Stimulated activated CD8-positive, alpha-beta memory T cell treated with anti-CD3 and anti-CD28 coated beads, Interleukin-4, amount 100 ng/mL, for 1 hour (primary cell): ENCODE measurements around the gene SLC13A3.

Experiments used
- DNase-seq, 2 donors: peaks; one replicate each; pipeline ENCODE4 v3.0.0-alpha.2; 2020; ENCODE audit warnings: low read depth in 2 of 2, low spot score in 1 of 2

SLC13A3 gene

DNA sequence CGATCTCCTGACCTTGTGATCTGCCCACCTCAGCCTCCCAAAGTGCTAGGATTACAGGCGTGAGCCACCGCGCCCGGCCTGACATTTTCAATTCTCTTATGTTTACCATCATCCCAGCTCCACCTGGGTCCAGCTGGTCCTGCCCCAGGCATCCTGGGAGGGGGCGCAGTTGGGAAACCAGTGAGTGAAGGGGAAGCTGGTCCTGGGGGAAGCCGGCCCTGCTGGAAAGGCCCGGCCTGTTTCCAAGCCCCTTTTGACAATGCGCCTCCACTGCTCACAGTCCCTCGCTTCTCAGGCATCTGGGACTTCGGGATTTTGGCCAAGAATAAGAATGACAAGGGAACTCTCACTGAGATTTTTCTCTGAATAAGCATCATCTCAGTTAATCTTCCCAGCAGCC, 14.2 kb downstream of the SLC13A3 start:
- DNase-seq = no peak

DNA sequence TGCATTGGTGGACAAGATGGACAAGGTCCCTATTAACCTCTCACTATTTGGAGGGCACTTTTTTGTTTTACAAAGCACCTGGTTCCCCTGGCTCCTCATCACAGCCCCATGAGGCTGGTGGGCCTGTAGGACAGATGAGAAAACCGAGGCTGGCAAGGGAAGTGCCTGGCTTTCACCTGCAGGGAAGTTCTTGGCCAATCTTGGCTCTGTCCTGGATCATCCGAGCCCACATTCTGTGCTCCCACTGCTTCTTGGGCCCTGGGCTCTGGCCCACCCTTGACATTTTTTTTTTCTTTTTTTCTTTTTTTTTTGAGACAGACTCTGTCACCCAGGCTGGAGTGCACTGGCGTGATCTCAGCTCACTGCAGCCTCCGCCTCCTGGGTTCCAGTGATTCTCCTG, 14.7 kb downstream of the SLC13A3 start:
- no peak for DNase-seq

DNA sequence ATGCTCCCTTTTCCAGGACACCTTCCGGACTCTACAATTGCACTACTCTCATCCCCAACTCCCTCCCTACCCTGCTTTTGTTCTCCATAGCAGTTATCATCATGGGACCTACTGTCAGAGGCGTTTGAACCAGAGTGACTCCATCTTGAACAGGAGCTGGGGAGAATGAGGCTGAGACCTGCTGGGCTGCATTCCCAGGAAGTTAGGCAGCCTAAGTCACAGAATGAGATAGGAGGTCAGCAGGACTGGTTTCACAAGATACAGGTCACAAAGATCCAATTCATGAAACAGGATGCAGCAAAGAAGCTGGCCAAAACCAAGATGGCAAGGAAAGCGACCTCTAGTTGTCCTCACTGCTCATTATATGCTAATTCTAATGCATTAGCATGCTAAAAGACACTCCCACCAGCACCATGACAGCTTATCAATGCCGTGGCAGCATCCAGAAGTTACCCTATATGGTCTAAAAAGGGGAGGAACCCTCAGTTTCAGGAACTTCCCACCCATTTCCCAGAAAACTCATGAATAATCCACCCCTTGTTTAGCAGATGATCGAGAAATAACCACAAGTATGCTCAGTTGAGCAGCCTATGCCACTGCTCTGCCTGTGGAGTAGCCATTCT, 15.6 kb downstream of the SLC13A3 start:
- no peak for DNase-seq

- DNase-seq = no peak
Observed at GRCh38 chr20:46634528-46634927, 16.7 kb downstream of the SLC13A3 start.

DNA sequence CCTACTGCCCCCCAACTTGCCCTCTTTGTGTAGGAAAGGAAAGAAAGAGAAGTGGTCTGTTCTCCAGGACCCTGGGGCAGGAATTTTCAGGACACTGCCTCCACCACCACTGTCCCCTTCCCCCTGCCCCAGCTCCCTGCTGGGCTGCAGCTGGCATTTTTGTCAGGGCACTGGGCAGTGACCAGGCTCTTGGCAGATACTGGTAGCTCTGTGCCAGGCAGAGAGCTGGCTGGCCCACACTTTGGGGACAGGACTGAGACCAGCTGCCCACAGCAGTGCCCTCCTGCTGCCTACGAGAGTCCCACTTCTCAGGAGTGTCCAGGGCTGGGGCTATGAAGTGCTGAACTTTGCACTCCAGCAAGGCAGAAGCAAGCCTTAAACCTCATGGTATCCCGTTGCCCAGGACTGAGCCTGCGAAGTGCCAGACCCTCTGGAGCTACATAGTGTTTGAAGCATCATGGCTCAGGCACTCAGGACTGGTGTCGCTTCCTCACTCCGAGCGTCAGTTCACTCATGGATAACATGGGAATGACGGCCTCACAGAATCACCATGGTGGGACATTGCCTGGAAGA, 19.3 kb downstream of the SLC13A3 start:
- no peak for DNase-seq

- DNase-seq = no peak
Observed at GRCh38 chr20:46631212-46631869, 19.9 kb downstream of the SLC13A3 start.

- DNase-seq = no peak
Observed at GRCh38 chr20:46630306-46630705, 21.0 kb downstream of the SLC13A3 start.

- no peak for DNase-seq
Observed at GRCh38 chr20:46629341-46629740, 21.9 kb downstream of the SLC13A3 start.

- no peak for DNase-seq
Observed at GRCh38 chr20:46627234-46627633, 24.0 kb downstream of the SLC13A3 start.

- DNase-seq = no peak
Observed at GRCh38 chr20:46626758-46627157, 24.5 kb downstream of the SLC13A3 start.

GRCh38 chr20:46625875-46626373, 25.3 kb downstream of the SLC13A3 start:
- no peak for DNase-seq

GRCh38 chr20:46624946-46625345, 26.3 kb downstream of the SLC13A3 start:
- no peak for DNase-seq

- no peak for DNase-seq
Observed at GRCh38 chr20:46622165-46622564, 29.1 kb downstream of the SLC13A3 start.

DNA sequence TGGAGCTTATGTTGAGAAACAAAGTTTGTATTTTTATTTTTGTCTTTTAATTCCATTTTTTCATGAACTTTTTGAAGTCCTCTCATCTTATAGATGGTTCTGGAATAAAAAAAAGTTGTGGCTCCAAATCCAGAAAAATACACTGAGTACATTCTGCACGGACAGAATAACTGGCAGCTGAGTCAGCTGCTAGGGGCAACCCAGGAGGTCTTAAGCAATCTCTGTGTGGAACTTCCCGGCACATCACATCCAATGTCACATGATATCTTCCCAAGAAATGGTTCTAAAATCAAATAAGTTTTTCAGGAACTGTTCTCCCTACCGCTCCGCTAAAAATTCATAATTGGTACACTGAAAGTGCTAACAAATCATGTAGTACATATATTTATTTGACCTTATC, 29.8 kb downstream of the SLC13A3 start:
- no peak for DNase-seq

DNA sequence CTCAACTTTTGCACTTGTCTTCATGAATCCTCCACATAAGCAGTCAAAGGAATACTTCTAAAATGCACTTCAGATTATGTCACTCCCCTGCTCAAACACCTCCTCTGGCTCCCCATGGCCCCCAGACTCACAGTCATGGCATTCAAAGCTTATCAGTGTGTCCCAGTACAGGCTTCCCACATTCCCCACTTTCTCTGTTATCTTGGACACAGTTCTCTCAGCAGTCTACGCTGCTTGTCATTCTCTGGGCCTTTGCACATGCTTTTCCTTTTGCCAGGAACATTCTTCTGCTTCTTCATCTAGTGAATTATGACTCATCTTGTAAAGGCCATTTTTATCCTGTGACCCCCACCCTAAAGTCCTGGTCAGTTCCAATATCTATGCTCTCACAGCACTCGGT, 31.8 kb downstream of the SLC13A3 start:
- DNase-seq = no peak

DNA sequence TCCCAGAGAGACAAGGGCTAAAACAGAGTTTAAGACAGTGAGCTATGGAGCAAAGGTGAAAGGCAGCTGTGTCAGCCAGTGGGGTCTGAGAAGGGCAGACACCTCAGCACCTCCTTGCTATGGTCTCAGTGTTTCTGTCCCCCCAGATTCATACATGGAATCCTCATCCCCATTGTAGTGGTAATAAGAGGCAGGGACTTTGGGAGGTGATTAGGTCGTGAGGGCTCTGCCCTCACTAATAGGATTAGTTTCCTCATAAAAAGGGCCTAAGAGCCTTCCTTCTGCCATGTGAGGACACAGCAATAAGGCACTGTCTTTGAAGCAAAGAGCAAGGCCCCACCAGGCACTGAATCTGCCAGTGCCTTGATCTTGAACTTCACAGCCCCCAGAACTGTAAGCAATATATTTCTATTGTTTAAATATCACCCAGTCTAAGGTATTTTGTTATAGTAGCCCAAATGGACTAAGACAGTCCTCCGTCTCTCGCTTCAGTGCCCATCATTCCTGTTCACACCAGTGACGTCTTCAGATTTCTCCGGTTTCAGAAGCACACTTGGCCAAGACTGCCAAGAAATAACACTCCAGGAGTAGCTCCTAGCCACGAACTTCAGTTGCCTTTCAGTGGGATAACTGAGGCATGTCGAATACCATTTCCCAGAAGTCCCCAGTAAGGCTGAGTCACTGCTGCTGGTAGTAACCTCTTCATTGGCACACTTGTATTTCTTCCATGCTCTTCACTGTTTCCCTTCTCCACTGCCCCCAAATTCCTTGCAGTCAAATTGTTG, 32.8 kb downstream of the SLC13A3 start:
- DNase-seq = no peak

- no peak for DNase-seq
Observed at GRCh38 chr20:46614503-46614902, 36.8 kb downstream of the SLC13A3 start.

GRCh38 chr20:46610145-46610544, 41.1 kb downstream of the SLC13A3 start:
- no peak for DNase-seq

GRCh38 chr20:46609043-46609442, 42.2 kb downstream of the SLC13A3 start:
- no peak for DNase-seq

DNA sequence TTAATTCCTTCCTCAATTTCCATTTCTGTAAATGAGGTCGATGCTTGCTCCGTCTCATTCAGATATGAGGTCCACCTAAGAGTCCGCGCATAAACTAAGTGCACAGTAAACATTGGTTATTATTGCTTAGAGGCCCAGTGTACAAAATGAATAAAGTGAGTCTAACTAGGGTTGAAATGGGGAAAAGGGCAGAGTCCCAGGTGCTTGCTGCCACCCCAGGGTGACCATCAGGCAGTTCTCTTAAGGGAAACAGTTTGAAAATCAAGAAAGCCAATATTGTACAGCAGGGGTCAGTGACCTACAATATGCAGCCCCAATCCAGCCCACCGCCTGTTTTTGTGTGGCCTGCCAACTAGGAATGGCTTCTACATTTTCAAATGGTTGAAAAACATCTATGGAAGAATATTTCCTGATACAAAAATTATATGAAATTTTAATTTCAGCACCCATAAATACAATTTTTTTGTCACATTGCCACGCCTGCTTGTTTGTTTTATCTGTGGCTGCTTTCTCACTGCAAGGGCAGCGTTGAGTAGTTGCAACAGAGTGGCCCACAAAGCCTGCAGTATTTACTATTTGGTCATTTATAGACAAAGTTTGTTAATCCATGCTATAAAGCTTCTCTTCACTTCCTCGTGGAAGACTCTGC, 43.3 kb downstream of the SLC13A3 start:
- DNase-seq = no peak

DNA sequence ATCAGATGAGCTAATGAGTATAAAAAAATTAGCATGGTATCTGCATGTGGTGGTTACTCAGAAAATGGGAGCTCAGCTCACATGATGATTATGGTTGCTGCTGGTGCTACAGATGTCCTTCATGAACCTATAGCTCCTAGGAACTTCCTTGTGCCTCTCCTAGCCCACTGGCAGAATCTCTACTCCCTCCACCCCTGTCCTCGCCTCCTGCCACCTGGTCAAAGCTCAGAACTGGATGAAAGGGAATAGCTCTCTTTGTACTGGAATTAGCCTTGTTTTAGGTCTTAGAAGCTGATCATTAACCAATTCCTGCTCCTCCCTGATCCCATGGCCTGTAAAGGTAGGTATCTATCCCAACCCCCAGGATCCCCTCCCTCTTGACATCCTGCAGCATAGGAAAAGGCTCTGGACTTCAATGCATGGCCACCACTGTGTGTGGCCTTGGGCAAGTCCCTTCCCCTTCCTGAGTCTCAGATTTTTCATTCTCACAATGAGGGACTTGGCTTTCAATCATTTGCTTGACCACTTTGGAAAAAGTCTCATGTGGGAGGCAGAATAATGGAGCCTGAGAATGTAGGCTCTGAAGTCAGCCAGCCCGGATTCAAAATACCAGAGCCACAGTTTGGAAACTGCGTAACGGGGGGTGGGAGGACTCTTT, 43.9 kb downstream of the SLC13A3 start:
- DNase-seq = no peak
